Neural crest cell (in vitro differentiated cells): ENCODE results near the gene SNX5. TPM values are rescaled to one million over a fixed set of nuclear protein-coding genes. Genes with fewer than 3 reads are reported as not detected.

Experiments used
- DNase-seq: peaks from one replicate; pipeline ENCODE4 v3.0.0; 2021; ENCODE audit warnings: low read depth, mixed read lengths, low spot score
- H3K27ac Mint-ChIP-seq: one replicate; pipeline ENCODE4 v1.8.0; 2021; ENCODE audit warnings: mild to moderate bottlenecking, mixed read lengths; ENCODE audit not compliant: unreplicated experiment
- H3K27me3 Mint-ChIP-seq: 2 replicates; pipeline ENCODE4 v1.8.0; 2021; ENCODE audit warnings: low read depth, mild to moderate bottlenecking, mixed read lengths
- H3K36me3 Mint-ChIP-seq: 2 replicates; pipeline ENCODE4 v1.8.0; 2021; ENCODE audit warnings: low read depth, mild to moderate bottlenecking, mixed read lengths
- H3K4me1 Mint-ChIP-seq: 2 replicates; pipeline ENCODE4 v1.8.0; 2021; ENCODE audit warnings: mixed read lengths
- H3K4me3 Mint-ChIP-seq: one replicate; pipeline ENCODE4 v1.8.0; 2021; ENCODE audit warnings: mild to moderate bottlenecking, mixed read lengths
- H3K9me3 Mint-ChIP-seq: 2 replicates; pipeline ENCODE4 v1.8.0; 2021; ENCODE audit warnings: mixed read lengths
- CTCF ChIP-seq: fragments of 200-600 bp; sonication (generic); conservative IDR thresholded peaks from 2 replicates; pipeline ENCODE4 v1.5.0; 2021; ENCODE audit warnings: antibody characterized with exemption, mild to moderate bottlenecking
- total RNA-seq: library from RNA; stranded (reverse); gene quantifications from 2 replicates; pipeline ENCODE4 v1.2.1, GENCODE V29; 2021

The SNX5 gene
- total RNA-seq, 1 donor from 2014 or later, result 116 TPM

GRCh38 chr20:17966432-17967310 is 1.9 kb downstream of the SNX5 start:
- Mint-ChIP-seq H3K4me1 (peaks cover 73% of the 10 kb centered on the region), H3K9me3 (no peaks in the 10 kb centered on the region), H3K27ac (peak overlapping the region; percentile 86), H3K4me3 (peak overlapping the region; percentile 99), H3K27me3 (peaks cover 3% of the 10 kb centered on the region), H3K36me3 (peaks cover 17% of the 10 kb centered on the region)
- TF ChIP-seq CTCF, result peak; percentile 49
- no peak for DNase-seq

GRCh38 chr20:17965042-17965697 is 3.4 kb downstream of the SNX5 start:
- H3K36me3 Mint-ChIP-seq, result peaks cover 17% of the 10 kb centered on the region
- H3K9me3 Mint-ChIP-seq, result no peaks in the 10 kb centered on the region
- H3K27me3 Mint-ChIP-seq, result peaks cover 3% of the 10 kb centered on the region
- no peak overlapping the region for H3K27ac Mint-ChIP-seq
- no peak for TF ChIP-seq CTCF
- H3K4me3 Mint-ChIP-seq, result peak overlapping the region; percentile 99
- H3K4me1 Mint-ChIP-seq, result peaks cover 72% of the 10 kb centered on the region
- DNase-seq, result no peak

- TF ChIP-seq CTCF, result no peak
- Mint-ChIP-seq H3K36me3 (peaks cover 17% of the 10 kb centered on the region), H3K4me1 (peaks cover 71% of the 10 kb centered on the region), H3K27ac (no peak overlapping the region), H3K9me3 (no peaks in the 10 kb centered on the region), H3K27me3 (peaks cover 3% of the 10 kb centered on the region), H3K4me3 (peak overlapping the region; percentile 99)
- DNase-seq, result no peak
Measured at GRCh38 chr20:17964632-17965031, 4.0 kb downstream of the SNX5 start.

GRCh38 chr20:17964073-17964472 is 4.5 kb downstream of the SNX5 start:
- H3K9me3 Mint-ChIP-seq, result no peaks in the 10 kb centered on the region
- no peak for TF ChIP-seq CTCF
- peak overlapping the region; percentile 99 for H3K4me3 Mint-ChIP-seq
- peaks cover 17% of the 10 kb centered on the region for H3K36me3 Mint-ChIP-seq
- H3K27ac Mint-ChIP-seq, result no peak overlapping the region
- peaks cover 75% of the 10 kb centered on the region for H3K4me1 Mint-ChIP-seq
- H3K27me3 Mint-ChIP-seq, result peaks cover 3% of the 10 kb centered on the region
- no peak for DNase-seq

- H3K36me3 Mint-ChIP-seq, result peaks cover 17% of the 10 kb centered on the region
- H3K27me3 Mint-ChIP-seq, result no peaks in the 10 kb centered on the region
- H3K27ac Mint-ChIP-seq, result peak overlapping the region; percentile 30
Measured at GRCh38 chr20:17963114-17963897, 5.3 kb downstream of the SNX5 start.

More at GRCh38 chr20:17963114-17963897, 5.3 kb downstream of the SNX5 start:
- no peak for TF ChIP-seq CTCF
- no peak for DNase-seq
- H3K9me3 Mint-ChIP-seq, result no peaks in the 10 kb centered on the region
- peaks cover 80% of the 10 kb centered on the region for H3K4me1 Mint-ChIP-seq
- H3K4me3 Mint-ChIP-seq, result peak overlapping the region; percentile 99
